Right ventricle myocardium superior (tissue), 1 donor: Measurements from ENCODE around the gene IL18RAP. TPM values are rescaled to one million over a fixed set of nuclear protein-coding genes. Genes with fewer than 3 reads are reported as not detected.

Source experiments
- ATAC-seq: fragments of 200-7000 bp; cut with Tn5 transposase; one replicate; pipeline ENCODE4 v1.9.1; 2020; ENCODE audit warnings: mild to moderate bottlenecking; ENCODE audit not compliant: poor library complexity
- DNase-seq: peaks from one replicate; pipeline ENCODE4 v3.0.0-alpha.2; 2020
- intact Hi-C: fragments of 100-400 bp; cut with DNase I; formaldehyde crosslinking; loops from one replicate; pipeline ENCODE4 v1.11.2; 2022
- total RNA-seq: library from RNA; stranded (reverse); fragmentation: NEBNext Ultra II Directional; extraction: Animal tissue kit (Norgen Biotek cat#: 25700); gene quantifications from one replicate; pipeline ENCODE4 v1.2.1, GENCODE V29; 2021
- donor health status: DM: no; HTN: yes; CAD: no; lungs with severe emphysema.

The IL18RAP gene
- total RNA-seq, 1 donor from 2014 or later = 0.30 TPM

GRCh38 chr2:102446936-102447335 is 24.0 kb downstream of the IL18RAP start:
- intact Hi-C loops = loop anchor here (10.0 kb wide), 1 partner anchor 432 kb away; no protein-coding TSS in a partner anchor
- ATAC-seq (no peak), DNase-seq (no peak)

GRCh38 chr2:102449370-102449974 is 26.5 kb downstream of the IL18RAP start:
- intact Hi-C loops = loop anchor here (10.0 kb wide), 1 partner anchor 435 kb away; no protein-coding TSS in a partner anchor
- ATAC-seq (no peak), DNase-seq (no peak)

GRCh38 chr2:102451968-102452367 is 29.0 kb downstream of the IL18RAP start:
- intact Hi-C loops = no loop called here
- DNase-seq (no peak), ATAC-seq (no peak)

GRCh38 chr2:102453501-102453900 is 30.5 kb downstream of the IL18RAP start:
- intact Hi-C loops = no loop called here

GRCh38 chr2:102455061-102455670 is 32.2 kb downstream of the IL18RAP start:
- DNase-seq (no peak), ATAC-seq (no peak)
- intact Hi-C loops = no loop called here

More at GRCh38 chr2:102453501-102453900, 30.5 kb downstream of the IL18RAP start:
- ATAC-seq (no peak), DNase-seq (no peak)

- DNase-seq = no peak
- intact Hi-C loops = no loop called here
- no peak for ATAC-seq
Measured at GRCh38 chr2:102460467-102460866, 37.5 kb downstream of the IL18RAP start.

GRCh38 chr2:102461188-102461587 is 38.2 kb downstream of the IL18RAP start:
- intact Hi-C loops = no loop called here
- ATAC-seq = no peak
- DNase-seq = no peak

- DNase-seq = no peak
- no peak for ATAC-seq
- intact Hi-C loops = no loop called here
Measured at GRCh38 chr2:102463160-102463559, 40.2 kb downstream of the IL18RAP start.

- intact Hi-C loops = loop anchor here (5.0 kb wide), 1 partner anchor 232 kb away; no protein-coding TSS in a partner anchor
- ATAC-seq = no peak
- DNase-seq = no peak
Measured at GRCh38 chr2:102470168-102470567, 47.2 kb downstream of the IL18RAP start.

- no peak for ATAC-seq
Measured at GRCh38 chr2:102473020-102473419, 50.1 kb downstream of the IL18RAP start, which contains the start of gene SLC9A4. TSS of gene SLC9A4 (plus strand) at chr2:102473226. CDS start at chr2:102473760, 534 bp downstream.

GRCh38 chr2:102473631-102474030 is 50.7 kb downstream of the IL18RAP start:
- DNase-seq (no peak), ATAC-seq (no peak)
- intact Hi-C loops = loop anchor here (5.0 kb wide), 1 partner anchor 229 kb away; no protein-coding TSS in a partner anchor

More at GRCh38 chr2:102473020-102473419, 50.1 kb downstream of the IL18RAP start, which contains the start of gene SLC9A4:
- intact Hi-C loops = loop anchor here (5.0 kb wide), 1 partner anchor 229 kb away; no protein-coding TSS in a partner anchor
- DNase-seq = no peak

GRCh38 chr2:102474785-102475184 is 51.8 kb downstream of the IL18RAP start:
- intact Hi-C loops = loop anchor here (5.0 kb wide), 1 partner anchor 228 kb away; no protein-coding TSS in a partner anchor
- DNase-seq = no peak
- no peak for ATAC-seq

GRCh38 chr2:102478686-102479470 is 55.9 kb downstream of the IL18RAP start:
- intact Hi-C loops = no loop called here
- ATAC-seq (no peak), DNase-seq (no peak)

GRCh38 chr2:102480285-102481195 is 57.6 kb downstream of the IL18RAP start:
- intact Hi-C loops = no loop called here
- DNase-seq = no peak
- ATAC-seq = no peak

GRCh38 chr2:102481931-102482330 is 59.0 kb downstream of the IL18RAP start:
- intact Hi-C loops = no loop called here
- DNase-seq = no peak

GRCh38 chr2:102483086-102483485 is 60.1 kb downstream of the IL18RAP start:
- DNase-seq (no peak), ATAC-seq (no peak)
- intact Hi-C loops = no loop called here

More at GRCh38 chr2:102481931-102482330, 59.0 kb downstream of the IL18RAP start:
- no peak for ATAC-seq

- DNase-seq = no peak
- ATAC-seq = no peak
- intact Hi-C loops = no loop called here
Measured at GRCh38 chr2:102484310-102485061, 61.5 kb downstream of the IL18RAP start.
